ENCODE results near the gene PAQR3.

- TF ChIP-seq CTCF (tag by site-specific recombination; IDR thresholded peaks at IDR 0.05) (no peak), KLF8 (tag by site-specific recombination; IDR thresholded peaks at IDR 0.05) (no peak), ZBTB20 (tag by site-specific recombination; IDR thresholded peaks at IDR 0.05) (no peak), ZNF654 (tag by site-specific recombination; IDR thresholded peaks at IDR 0.05; ENCODE audit: low read depth) (no peak), ZNF776 (tag by site-specific recombination; IDR thresholded peaks at IDR 0.05; ENCODE audit: borderline replicate concordance) (no peak), MYNN (tag by site-specific recombination; IDR thresholded peaks at IDR 0.05; ENCODE audit: borderline replicate concordance) (no peak), ZNF140 (tag by site-specific recombination; IDR thresholded peaks at IDR 0.05) (no peak), ZNF645 (tag by site-specific recombination; IDR thresholded peaks at IDR 0.05) (no peak), ZNF704 (tag by site-specific recombination; IDR thresholded peaks at IDR 0.05) (no peak), ZNF138 (tag by site-specific recombination; IDR thresholded peaks at IDR 0.05; ENCODE audit: borderline replicate concordance) (no peak), ZNF19 (tag by site-specific recombination; IDR thresholded peaks at IDR 0.05; ENCODE audit: low read depth) (no peak), ZNF518A (tag by site-specific recombination; conservative IDR thresholded peaks at IDR 0.05; ENCODE audit: low read depth) (no peak)
Measured at GRCh38 chr4:78928835-78929234, 10.4 kb downstream of the PAQR3 start.

All from HEK293 (cell line).